Fibroblast of mammary gland (primary cell): ENCODE results near the gene TMEM163.

ENCODE experiments used
- DNase-seq: peaks from one replicate; pipeline ENCODE4 v3.0.0-alpha.2; 2010; ENCODE audit warnings: low read depth
- H3K4me3 ChIP-seq: 2 replicates; pipeline ENCODE4 v1.5.1; 2011; ENCODE audit warnings: low read depth, mild to moderate bottlenecking, low read length, moderate library complexity; ENCODE audit not compliant: control insufficient read depth
- CTCF ChIP-seq: conservative IDR thresholded peaks from 2 replicates; pipeline ENCODE4 v1.5.1; 2011; ENCODE audit warnings: low read depth, low read length, inconsistent platforms; ENCODE audit not compliant: control insufficient read depth, insufficient read depth

TMEM163 gene

GRCh38 chr2:134693359-134694330, 25.2 kb downstream of the TMEM163 start:
- TF ChIP-seq CTCF = no peak
- no peak overlapping the region for H3K4me3 ChIP-seq
- no peak for DNase-seq

GRCh38 chr2:134692499-134692898, 26.3 kb downstream of the TMEM163 start:
- H3K4me3 ChIP-seq = no peak overlapping the region
- no peak for TF ChIP-seq CTCF
- DNase-seq = no peak

GRCh38 chr2:134690629-134691215, 28.1 kb downstream of the TMEM163 start:
- no peak for TF ChIP-seq CTCF
- no peak overlapping the region for H3K4me3 ChIP-seq
- no peak for DNase-seq

- DNase-seq = no peak
- TF ChIP-seq CTCF = no peak
- H3K4me3 ChIP-seq = no peak overlapping the region
These were observed 29.5 kb downstream of the TMEM163 start for GRCh38 chr2:134689315-134689714.

- DNase-seq = no peak
- no peak for TF ChIP-seq CTCF
- H3K4me3 ChIP-seq = no peak overlapping the region
These were observed 32.8 kb downstream of the TMEM163 start for GRCh38 chr2:134685967-134686366.

- no peak for TF ChIP-seq CTCF
- H3K4me3 ChIP-seq = no peak overlapping the region
- DNase-seq = peak; percentile 1
These were observed 35.2 kb downstream of the TMEM163 start for GRCh38 chr2:134683561-134684112.
